ENCODE results near the gene PPFIBP2.

PPFIBP2 gene

GRCh38 chr11:7611411-7611810, 97.6 kb downstream of the PPFIBP2 start:
- no peak for DNase-seq (ENCODE audit: low read depth)
- TF ChIP-seq, protein P1, sequence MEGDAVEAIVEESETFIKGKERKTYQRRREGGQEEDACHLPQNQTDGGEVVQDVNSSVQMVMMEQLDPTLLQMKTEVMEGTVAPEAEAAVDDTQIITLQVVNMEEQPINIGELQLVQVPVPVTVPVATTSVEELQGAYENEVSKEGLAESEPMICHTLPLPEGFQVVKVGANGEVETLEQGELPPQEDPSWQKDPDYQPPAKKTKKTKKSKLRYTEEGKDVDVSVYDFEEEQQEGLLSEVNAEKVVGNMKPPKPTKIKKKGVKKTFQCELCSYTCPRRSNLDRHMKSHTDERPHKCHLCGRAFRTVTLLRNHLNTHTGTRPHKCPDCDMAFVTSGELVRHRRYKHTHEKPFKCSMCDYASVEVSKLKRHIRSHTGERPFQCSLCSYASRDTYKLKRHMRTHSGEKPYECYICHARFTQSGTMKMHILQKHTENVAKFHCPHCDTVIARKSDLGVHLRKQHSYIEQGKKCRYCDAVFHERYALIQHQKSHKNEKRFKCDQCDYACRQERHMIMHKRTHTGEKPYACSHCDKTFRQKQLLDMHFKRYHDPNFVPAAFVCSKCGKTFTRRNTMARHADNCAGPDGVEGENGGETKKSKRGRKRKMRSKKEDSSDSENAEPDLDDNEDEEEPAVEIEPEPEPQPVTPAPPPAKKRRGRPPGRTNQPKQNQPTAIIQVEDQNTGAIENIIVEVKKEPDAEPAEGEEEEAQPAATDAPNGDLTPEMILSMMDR (IDR thresholded peaks at IDR 0.05; ENCODE audit: low read length, missing control alignments) = no peak
- no peak overlapping the region for H3K4me3 ChIP-seq (replicated peaks; ENCODE audit: low read depth, low read length)

GRCh38 chr11:7612056-7612660, 98.4 kb downstream of the PPFIBP2 start:
- no peak for DNase-seq (ENCODE audit: low read depth)
- TF ChIP-seq, protein P1 (IDR thresholded peaks at IDR 0.05; ENCODE audit: low read length, missing control alignments) = no peak
- no peak overlapping the region for H3K4me3 ChIP-seq (replicated peaks; ENCODE audit: low read depth, low read length)

DNA sequence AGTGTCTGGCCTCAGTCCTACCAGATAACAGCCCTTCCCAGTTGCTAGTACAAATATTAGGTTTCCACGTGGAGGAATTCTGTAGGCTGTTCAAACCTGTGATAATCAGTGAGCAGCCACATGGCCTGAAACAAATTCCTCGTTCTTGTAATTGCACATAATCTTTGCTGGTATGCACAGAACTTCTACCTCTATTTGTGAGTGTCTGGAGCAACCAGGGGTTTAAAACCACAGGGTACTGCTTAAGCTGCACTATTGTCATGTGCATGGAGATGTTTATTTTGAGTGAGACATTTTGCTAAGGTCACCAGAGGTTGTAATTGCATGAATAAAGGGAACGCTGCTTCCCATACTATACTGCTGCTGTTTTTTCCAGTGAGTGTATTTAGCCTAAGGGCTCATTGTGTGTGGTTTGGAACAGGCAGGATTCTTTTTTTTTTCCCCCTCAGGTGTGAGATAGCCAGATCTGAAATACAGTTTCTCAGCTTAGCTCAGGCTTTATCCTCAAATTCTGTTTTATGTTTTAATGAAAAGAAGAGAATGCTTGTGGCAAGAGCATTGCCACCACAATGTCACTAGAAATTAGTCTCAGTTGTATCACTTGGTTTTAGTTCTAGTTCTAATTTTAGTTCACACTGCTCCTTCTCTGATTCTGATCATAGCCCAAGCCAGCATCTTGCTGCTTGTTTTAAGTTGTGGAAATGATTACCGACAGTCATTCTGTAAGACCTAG, 99.0 kb downstream of the PPFIBP2 start:
- peak; percentile 68 for DNase-seq (ENCODE audit: low read depth)
- no peak overlapping the region for H3K4me3 ChIP-seq (replicated peaks; ENCODE audit: low read depth, low read length)
- TF ChIP-seq, protein P1 (IDR thresholded peaks at IDR 0.05; ENCODE audit: low read length, missing control alignments) = no peak

GRCh38 chr11:7613394-7613720, 99.6 kb downstream of the PPFIBP2 start:
- no peak overlapping the region for H3K4me3 ChIP-seq (replicated peaks; ENCODE audit: low read depth, low read length)
- no peak for DNase-seq (ENCODE audit: low read depth)
- TF ChIP-seq, protein P1 (IDR thresholded peaks at IDR 0.05; ENCODE audit: low read length, missing control alignments) = no peak

GRCh38 chr11:7614656-7615055, 100.9 kb downstream of the PPFIBP2 start:
- TF ChIP-seq, protein P1 (IDR thresholded peaks at IDR 0.05; ENCODE audit: low read length, missing control alignments) = no peak
- no peak for DNase-seq (ENCODE audit: low read depth)
- no peak overlapping the region for H3K4me3 ChIP-seq (replicated peaks; ENCODE audit: low read depth, low read length)

DNA sequence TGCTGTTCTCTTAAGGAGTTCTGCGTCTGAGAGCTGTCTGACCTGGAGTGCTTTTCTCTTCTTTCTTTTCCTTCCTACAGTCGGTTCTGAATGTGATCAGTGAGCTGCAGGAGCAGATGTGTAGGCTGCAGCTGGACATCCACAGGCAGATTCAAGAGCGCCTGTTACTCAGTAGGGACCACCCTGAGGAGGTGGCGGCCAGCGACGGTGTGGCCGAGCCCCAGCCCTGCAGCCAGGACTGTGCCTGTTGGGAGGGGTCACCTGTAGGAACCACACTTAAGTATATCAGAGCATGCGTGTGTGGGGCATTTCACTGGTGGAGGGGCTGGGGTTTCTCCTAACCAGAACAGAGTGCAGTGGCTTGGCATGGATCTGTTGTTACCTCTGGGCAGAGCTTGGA, 103.2 kb downstream of the PPFIBP2 start:
- no peak overlapping the region for H3K4me3 ChIP-seq (replicated peaks; ENCODE audit: low read depth, low read length)
- no peak for DNase-seq (ENCODE audit: low read depth)
- TF ChIP-seq, protein P1 (IDR thresholded peaks at IDR 0.05; ENCODE audit: low read length, missing control alignments) = no peak

DNA sequence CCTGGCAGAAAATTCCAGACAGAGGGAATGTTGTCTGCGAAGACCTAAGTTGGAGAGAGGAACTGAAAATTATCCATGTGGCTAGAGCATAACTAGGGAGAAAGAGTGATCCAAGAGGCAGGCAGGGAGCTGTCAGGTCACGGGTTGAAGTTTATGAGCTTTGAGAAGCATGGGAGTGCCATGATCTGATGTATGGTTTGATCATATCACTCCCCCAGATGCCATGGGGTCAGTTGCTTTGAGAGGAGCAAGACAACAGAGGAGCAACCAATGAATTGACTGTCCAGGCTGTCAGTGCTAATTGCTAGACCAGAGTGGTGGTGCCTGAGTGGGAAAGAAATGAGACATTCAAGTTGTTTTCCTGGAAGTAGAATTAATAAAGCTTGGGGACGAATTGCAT, 105.5 kb downstream of the PPFIBP2 start:
- no peak overlapping the region for H3K4me3 ChIP-seq (replicated peaks; ENCODE audit: low read depth, low read length)
- DNase-seq (ENCODE audit: low read depth) = no peak
- TF ChIP-seq, protein P1 (IDR thresholded peaks at IDR 0.05; ENCODE audit: low read length, missing control alignments) = no peak

Data from fibroblast of pulmonary artery (primary cell).